BE2C (cell line): ENCODE measurements around the gene HINT3. TPM values are rescaled to one million over a fixed set of nuclear protein-coding genes. Genes with fewer than 3 reads are reported as not detected.
A peak's percentile ranks its signal among the peaks of the same experiment; 100 is the strongest.
"Not testable (repeated sequence)": the region's sequence is repeated elsewhere in the genome, so short reads cannot be mapped to it uniquely, and the experiment has no call there.

Source experiments
- DNase-seq: peaks from one replicate; pipeline ENCODE4 v3.0.0-alpha.2; 2020
- H3K27me3 ChIP-seq: fragments of 250-450 bp; sonication (Bioruptor Pico); 2 replicates; pipeline ENCODE4 v1.5.1; 2020; ENCODE audit warnings: mild to moderate bottlenecking
- H3K36me3 ChIP-seq: fragments of 250-450 bp; sonication (Bioruptor Pico); 2 replicates; pipeline ENCODE4 v1.5.1; 2020; ENCODE audit warnings: mild to moderate bottlenecking
- H3K4me1 ChIP-seq: fragments of 250-450 bp; sonication (Bioruptor Pico); 2 replicates; pipeline ENCODE4 v1.5.1; 2020
- H3K4me3 ChIP-seq: 2 replicates; pipeline ENCODE4 v1.5.1; 2011; ENCODE audit warnings: low read depth, low read length
- H3K9me3 ChIP-seq: fragments of 250-450 bp; sonication (Bioruptor Pico); 2 replicates; pipeline ENCODE4 v1.5.1; 2020
- polyA plus RNA-seq: library from polyadenylated mRNA; unstranded; fragments of >200 nt; gene quantifications from one replicate; pipeline ENCODE4 v1.2.1, GENCODE V29; 2012; ENCODE audit warnings: low read depth, missing spikeins; ENCODE audit not compliant: insufficient read length, insufficient read depth
- TF ChIP-seq, protein P1 (sequence below): IDR thresholded peaks from 2 replicates; pipeline ENCODE4 v1.5.1; 2012; ENCODE audit warnings: mild to moderate bottlenecking, low read depth, low read length

The HINT3 gene
- 15.8 TPM for polyA plus RNA-seq

DNA sequence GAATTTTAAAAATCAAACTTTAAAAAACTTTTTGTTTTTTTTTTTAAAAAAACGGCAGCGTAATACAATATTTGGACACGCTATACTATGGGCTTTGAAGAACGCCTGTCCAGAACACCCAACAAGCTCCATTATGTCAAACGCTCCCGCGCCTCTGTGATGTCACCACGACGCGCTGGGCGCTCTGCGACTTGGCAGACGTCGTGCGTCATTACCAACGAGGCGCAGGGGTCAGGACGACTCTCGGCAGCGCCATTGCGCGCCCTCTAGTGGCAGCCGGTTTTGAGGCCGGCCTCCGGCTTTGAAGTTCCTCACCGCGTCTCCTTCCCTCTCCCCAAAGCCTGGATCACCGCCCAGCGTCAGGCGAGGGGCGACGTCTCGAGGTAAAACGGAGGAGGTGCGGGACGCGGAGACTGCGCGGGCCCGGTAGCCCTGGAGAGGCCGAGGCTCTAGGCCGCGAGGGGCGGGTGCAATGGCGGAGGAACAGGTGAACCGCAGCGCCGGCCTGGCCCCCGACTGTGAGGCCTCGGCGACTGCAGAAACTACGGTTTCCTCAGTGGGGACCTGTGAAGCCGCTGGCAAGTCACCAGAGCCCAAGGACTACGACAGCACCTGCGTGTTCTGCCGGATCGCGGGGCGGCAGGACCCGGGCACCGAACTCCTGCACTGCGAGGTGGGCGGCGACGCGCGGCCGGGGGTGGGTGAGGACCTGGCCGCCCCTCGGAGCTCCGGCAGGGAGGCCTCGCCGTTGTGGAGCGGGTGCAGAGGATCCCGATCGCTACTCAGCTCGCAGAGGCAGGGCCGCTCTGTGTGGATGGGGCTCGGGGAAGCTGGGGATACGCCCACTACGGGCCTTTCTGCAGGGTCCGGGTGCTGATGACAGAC lies at the start of gene HINT3:
Gene HINT3 (plus strand): TSS at position 265 of the 885 bp plus-strand sequence. CDS start 208 bp downstream, at position 473.
- H3K4me1 ChIP-seq = 0 out of 2 replicates have a peak, but pooled peaks cover 2% of the 10 kb centered on the region
- H3K4me3 ChIP-seq = peak within 1 kb of the TSS; percentile 82
- H3K9me3 ChIP-seq = no peaks in the 10 kb centered on the region
- no peaks in the 10 kb centered on the region for H3K27me3 ChIP-seq
- TF ChIP-seq, protein P1, sequence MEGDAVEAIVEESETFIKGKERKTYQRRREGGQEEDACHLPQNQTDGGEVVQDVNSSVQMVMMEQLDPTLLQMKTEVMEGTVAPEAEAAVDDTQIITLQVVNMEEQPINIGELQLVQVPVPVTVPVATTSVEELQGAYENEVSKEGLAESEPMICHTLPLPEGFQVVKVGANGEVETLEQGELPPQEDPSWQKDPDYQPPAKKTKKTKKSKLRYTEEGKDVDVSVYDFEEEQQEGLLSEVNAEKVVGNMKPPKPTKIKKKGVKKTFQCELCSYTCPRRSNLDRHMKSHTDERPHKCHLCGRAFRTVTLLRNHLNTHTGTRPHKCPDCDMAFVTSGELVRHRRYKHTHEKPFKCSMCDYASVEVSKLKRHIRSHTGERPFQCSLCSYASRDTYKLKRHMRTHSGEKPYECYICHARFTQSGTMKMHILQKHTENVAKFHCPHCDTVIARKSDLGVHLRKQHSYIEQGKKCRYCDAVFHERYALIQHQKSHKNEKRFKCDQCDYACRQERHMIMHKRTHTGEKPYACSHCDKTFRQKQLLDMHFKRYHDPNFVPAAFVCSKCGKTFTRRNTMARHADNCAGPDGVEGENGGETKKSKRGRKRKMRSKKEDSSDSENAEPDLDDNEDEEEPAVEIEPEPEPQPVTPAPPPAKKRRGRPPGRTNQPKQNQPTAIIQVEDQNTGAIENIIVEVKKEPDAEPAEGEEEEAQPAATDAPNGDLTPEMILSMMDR = peak; percentile 95
- no peaks in the 10 kb centered on the region for H3K36me3 ChIP-seq
- peak; percentile 98 for DNase-seq

DNA sequence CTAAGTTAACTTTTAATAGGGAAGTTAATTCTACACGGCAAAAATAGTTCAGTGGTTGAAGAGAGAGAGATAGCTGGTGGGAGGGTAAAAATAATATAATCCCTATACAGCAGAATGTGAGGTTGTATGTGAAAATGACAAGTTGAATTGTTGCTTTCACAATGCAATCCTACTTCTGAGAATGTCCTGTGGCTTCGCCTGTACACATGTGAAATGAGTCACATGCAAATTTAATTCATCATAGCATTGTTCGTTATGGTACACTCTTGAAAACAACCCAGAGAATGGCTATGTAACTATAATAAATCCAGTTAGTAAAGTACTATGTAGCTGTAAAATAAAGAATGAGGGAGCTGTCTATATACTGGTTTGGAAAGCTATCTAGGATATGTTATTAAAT lies 46.0 kb upstream of the HINT3 start:
- TF ChIP-seq, protein P1 = no peak
- Histone ChIP-seq H3K4me3 (no peak overlapping the region), H3K4me1 (no peaks in the 10 kb centered on the region), H3K9me3 (no peaks in the 10 kb centered on the region), H3K27me3 (no peaks in the 10 kb centered on the region), H3K36me3 (peaks cover 75% of the 10 kb centered on the region)
- DNase-seq = no peak

- not testable (repeated sequence) for DNase-seq, H3K4me1 ChIP-seq
These were observed 45.5 kb upstream of the HINT3 start for GRCh38 chr6:125911051-125911451.

DNA sequence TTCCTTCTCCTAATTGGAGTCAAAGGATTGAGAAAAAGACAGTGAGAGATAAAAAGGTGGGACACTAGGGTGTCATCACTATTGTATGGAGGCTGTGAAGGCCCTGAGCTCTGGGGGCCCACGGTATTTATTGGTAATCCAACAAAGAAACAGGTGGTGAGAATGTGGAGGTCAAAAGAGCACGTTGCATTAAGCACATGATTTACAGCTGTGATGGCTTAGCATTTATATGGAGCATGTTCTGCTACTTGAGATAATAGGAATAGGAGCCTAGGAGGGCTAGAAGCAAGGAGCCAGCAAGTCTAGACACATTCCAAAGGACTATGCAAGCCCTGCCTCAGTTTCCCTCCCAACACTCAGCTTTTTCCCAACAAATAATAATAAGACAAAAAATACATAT lies 44.1 kb upstream of the HINT3 start:
- not testable (repeated sequence) for H3K9me3 ChIP-seq, H3K4me3 ChIP-seq, H3K4me1 ChIP-seq, H3K27me3 ChIP-seq, DNase-seq
- H3K36me3 ChIP-seq = peaks cover 78% of the 10 kb centered on the region

More at GRCh38 chr6:125911051-125911451, 45.5 kb upstream of the HINT3 start:
- not testable (repeated sequence) for H3K9me3 ChIP-seq, H3K27me3 ChIP-seq, H3K4me3 ChIP-seq
- H3K36me3 ChIP-seq = peaks cover 77% of the 10 kb centered on the region

DNA sequence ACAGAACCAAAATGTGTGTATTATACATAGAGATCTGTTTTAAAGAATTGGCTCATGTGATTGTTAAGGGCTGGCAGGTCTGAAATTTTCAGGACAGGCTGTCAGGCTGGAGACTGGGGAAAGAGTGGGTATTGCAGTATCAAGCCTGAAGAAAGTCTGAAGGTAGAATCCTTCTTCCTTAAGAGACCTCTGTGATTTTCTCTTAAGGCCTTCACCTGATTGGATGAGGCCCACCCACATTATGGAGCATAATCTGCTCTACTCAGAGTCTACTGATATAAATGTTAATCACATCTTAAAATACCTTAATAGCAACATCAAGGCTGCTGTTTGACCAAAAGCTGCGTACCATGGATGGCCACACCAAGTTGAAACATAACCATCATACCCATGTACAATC lies 43.4 kb upstream of the HINT3 start:
- TF ChIP-seq, protein P1 = no peak
- H3K27me3 ChIP-seq = no peaks in the 10 kb centered on the region
- H3K36me3 ChIP-seq = peaks cover 78% of the 10 kb centered on the region
- no peaks in the 10 kb centered on the region for H3K9me3 ChIP-seq
- H3K4me3 ChIP-seq = no peak overlapping the region
- peaks cover 7% of the 10 kb centered on the region; the same call in 1 of the 2 replicates for H3K4me1 ChIP-seq
- no peak for DNase-seq

- Histone ChIP-seq H3K27me3 (no peaks in the 10 kb centered on the region), H3K9me3 (no peaks in the 10 kb centered on the region), H3K4me3 (no peak overlapping the region), H3K4me1 (peaks cover 12% of the 10 kb centered on the region), H3K36me3 (peaks cover 78% of the 10 kb centered on the region)
- TF ChIP-seq, protein P1 = no peak
- DNase-seq = no peak
These were observed 42.7 kb upstream of the HINT3 start for GRCh38 chr6:125913864-125914351.

DNA sequence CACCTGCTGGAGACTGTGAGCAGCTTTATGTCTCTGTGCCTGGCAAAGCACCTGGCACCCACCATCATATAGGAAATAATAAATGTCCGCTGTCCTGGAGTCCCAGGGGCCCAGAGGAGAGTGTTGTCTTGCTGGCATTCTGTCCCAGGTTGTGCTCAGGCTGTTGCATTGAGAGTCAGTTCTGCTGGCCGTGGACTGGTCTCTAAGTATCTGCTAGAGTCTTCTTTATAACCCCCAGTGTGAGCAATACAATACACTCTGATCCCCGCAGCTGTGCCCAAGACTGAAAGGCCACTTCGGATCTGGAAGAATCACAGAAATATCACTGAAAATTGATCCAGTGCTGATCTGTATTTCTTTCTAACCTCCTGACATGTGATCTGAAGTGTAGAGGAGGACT lies 38.3 kb upstream of the HINT3 start:
- TF ChIP-seq, protein P1 = no peak
- Histone ChIP-seq H3K36me3 (peaks cover 93% of the 10 kb centered on the region), H3K4me1 (peaks cover 15% of the 10 kb centered on the region), H3K4me3 (no peak overlapping the region), H3K9me3 (no peaks in the 10 kb centered on the region), H3K27me3 (no peaks in the 10 kb centered on the region)
- no peak for DNase-seq
